GM21737 (cell line): Measurements from ENCODE around the gene KRTAP16-1.

Experiments used
- ATAC-seq: cut with Tn5 transposase; IDR thresholded peaks from one replicate; pipeline ENCODE4 v1.9.1; 2021; ENCODE audit warnings: mild to moderate bottlenecking, moderate library complexity; ENCODE audit not compliant: unreplicated experiment

KRTAP16-1 gene

DNA sequence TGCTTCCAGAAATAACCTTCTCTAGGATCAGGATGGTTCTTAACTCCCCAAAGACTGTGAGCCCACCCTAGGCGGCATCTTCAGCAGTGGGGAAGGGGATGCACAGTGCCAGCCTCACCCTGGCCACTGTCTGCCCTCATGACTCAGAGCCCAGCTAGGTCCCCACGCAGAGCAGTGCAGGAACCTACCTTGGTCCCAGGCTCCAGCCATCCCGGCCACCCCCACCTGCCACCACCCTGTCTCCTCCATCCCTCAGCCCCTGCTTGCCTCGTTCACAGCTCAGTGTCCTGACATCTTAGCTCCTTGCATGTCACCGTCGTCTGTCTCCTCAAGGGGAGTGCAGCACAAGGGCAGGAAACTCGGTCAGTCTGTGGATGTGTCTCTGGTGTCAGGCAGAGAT, 22.5 kb upstream of the KRTAP16-1 start:
- no peak for ATAC-seq

DNA sequence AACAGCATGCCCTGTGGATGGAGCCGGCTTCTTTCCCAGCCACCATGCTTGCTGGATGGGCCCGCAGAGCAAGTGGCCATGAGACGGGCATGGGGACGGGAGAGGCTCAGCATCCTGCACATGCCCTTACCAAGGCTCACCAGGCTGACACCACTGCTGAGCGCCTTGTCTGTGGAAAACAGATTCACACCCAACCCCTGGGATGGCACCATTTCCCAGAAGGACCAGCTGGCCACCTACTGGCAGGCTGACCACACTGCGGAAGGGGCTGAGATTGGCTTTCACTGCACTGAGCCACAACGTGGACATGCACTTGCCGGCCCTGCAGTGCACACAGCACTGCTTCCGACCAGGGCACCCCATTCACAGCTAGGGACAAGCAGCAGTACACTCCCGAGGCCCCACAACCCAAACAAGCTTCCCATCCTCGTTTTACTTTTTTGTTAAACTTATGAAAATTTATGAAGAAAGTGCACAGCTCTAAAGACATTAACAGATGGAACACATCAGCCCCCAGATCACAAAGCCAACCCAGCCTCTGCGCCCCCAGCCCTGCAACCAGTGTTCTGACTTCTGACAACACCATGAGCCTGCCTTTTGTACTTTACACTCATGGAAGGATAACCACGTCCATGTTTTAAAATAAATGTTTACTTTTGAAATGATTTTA, 20.3 kb upstream of the KRTAP16-1 start:
- ATAC-seq, result no peak

DNA sequence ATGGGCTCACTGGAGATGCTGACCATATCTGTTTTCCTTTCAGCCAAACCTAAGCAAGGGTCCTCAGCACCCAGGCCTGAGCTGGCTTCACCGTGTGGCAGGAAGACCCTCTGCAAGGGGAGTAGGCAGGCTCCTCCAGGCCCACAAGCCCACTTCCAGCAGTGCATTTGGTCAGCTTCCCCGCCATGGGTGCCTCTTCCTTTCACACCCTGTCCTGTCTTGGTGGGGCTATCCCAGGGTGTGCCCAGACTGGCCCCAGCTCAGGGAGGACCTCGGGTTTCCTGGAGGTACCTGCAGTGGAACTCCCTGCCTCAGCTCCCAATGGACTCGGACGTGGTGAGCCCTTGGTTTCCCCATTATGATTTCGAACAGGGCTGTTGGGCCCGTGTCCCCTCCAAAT, 19.1 kb upstream of the KRTAP16-1 start:
- no peak for ATAC-seq

DNA sequence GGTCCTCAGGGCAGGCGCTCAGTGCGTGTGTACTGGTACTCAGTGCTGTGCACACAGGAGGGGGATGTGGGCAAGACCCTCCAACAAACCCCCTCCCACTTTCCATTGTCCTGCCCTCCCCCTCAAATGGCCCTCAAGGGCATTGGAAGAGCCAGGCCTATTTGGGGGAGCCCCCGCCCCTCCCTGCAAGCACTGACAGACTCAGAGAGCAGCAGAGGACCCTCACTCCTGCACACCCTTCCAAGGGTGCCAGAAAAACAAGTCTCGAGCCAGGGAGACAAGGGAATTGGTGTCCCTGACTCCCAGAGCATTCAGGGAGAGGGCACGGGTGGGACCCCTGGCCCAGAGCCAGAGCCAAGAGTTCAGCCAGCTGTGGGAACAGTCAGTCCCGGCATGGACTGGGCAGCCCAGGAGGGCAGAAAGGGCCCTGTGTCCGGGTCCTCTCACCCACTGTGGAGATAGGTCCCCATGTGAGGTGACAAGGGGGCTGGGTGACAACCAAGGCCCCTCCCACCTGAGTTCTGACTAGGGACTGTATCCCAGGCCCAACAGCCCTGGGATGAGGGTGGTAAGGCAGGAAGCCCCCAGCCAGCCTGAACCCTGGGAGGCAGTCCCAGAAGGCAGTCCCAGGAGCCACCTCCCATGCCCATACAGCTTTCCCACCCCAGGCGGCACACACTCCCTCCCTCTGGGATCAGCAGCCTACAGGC, 18.5 kb upstream of the KRTAP16-1 start:
- ATAC-seq, result no peak

DNA sequence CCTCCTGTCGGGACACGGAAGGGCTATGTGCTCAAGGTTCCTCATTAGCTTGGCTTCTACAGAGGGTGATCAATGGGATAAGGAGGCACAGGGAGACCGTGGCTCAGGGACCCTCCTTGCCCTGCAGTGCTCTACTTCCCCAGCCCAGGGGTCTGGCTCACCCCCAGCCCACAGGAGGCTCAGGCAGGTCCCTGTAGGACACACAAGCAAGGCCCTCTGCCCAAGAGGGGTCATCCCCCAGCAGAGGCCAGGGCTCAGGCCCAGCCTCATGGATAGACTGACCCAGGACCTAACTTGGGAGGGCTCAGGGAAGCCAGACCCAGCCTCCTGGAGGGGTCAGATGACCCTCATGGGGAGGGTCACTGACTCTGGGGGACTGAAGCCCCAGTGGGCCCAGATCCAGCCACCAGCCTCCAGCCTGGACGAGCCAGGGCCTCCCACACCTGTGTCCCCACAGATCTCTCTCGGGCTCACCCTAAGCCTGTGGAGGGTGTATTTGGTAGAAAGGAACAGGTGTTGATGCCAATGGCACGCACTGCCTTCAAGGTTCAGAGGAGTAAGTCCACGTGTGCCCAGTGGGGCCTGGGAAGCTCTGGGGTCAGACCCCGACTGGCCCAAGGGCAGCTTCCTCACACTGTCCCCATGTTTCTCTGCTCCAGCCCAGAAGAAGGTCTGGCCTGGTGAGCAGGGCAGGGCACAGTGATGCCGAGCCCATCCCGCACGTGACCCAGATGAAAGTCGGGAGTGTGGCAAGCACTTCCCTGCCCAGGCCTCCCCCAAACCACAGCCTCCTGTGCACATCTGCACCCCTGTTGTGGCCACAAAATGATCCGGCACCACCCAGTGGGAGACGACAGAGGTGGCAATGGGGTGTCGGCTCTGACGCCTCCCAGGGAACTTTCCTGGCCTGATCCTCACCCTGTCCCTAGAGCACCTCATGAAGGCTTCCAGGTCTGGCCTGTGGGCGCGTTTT, 17.4 kb upstream of the KRTAP16-1 start:
- ATAC-seq, result no peak

DNA sequence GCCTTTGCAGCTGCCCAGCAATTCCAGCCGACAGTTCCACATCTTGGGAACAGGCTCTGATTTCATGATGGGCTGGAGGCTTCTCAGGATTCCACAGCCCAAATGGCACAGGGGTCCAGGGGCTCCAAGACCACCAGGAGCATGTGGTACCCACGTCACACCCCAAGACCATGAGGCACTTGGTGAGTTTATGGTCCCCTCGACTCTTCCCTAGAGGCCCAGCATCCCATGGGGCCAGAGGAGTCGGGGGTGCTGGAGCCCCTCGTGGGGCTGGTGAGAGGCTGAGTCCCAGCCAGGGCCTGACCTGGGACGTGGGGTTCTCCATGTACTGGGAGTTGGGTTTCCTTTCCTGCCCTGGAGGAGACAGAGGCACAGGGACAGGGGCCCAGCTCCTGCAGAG, 16.5 kb upstream of the KRTAP16-1 start:
- ATAC-seq, result no peak

DNA sequence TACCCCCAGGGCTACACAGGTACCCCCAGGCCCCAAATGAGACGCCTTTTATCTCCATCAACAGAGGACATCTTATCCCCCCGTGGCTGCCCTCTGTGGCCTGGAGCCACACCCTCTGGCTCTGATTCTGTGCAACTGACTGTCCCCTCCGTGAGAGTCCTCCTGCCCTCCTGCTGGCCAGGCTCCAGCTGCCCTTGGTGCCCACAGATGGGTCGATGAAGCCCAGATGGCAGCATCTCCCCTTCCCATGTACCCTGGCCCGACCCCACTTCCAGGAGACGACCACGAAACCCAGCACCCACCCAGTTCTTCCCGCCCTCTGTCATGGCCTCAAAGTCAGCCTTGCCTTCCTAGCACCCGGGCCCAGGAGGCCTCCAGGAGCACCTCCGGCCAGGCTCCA, 16.0 kb upstream of the KRTAP16-1 start:
- no peak for ATAC-seq

DNA sequence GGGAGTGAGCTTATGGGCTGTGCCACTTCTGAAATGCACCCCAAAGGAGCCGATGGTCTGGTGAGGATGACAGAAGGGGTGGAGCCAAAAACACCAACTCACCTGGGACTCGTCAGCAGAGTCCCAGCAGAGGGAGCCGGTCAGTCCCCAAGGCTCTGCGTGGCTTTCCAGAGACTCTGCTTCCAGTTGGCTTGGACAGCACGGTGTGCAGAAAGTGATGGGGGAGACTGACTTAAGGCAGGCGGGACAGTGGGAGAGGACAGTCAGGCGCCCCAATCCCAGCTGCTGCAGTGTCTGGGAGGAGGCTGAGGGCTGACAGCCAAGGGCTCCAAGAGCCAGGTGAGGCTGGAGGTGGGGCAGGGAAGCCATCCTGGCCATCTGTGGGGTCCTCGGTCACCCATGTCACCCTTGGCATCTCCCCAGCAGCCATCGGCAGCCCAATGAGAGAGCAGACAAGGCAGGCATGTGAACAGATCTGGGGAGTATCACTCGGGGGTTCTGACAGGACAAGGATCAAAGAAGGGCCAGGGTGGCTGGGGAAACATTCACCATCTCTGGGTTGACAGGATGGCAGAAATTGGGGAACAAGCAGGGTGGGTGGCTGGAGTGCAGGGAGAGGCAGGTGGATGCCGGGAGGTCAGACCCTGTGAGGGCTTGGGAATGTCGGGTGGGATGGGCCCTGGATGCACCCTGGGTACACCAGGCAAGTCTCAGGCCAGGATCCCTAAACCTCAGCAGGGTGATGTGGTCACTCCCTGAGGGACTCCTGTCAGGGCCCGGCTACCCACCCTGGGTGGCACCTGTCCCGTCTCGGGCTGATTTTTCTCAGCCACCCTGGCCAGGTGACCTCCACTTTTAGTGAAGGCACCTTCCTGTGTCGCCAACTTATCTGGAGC, 15.3 kb upstream of the KRTAP16-1 start:
- no peak for ATAC-seq

DNA sequence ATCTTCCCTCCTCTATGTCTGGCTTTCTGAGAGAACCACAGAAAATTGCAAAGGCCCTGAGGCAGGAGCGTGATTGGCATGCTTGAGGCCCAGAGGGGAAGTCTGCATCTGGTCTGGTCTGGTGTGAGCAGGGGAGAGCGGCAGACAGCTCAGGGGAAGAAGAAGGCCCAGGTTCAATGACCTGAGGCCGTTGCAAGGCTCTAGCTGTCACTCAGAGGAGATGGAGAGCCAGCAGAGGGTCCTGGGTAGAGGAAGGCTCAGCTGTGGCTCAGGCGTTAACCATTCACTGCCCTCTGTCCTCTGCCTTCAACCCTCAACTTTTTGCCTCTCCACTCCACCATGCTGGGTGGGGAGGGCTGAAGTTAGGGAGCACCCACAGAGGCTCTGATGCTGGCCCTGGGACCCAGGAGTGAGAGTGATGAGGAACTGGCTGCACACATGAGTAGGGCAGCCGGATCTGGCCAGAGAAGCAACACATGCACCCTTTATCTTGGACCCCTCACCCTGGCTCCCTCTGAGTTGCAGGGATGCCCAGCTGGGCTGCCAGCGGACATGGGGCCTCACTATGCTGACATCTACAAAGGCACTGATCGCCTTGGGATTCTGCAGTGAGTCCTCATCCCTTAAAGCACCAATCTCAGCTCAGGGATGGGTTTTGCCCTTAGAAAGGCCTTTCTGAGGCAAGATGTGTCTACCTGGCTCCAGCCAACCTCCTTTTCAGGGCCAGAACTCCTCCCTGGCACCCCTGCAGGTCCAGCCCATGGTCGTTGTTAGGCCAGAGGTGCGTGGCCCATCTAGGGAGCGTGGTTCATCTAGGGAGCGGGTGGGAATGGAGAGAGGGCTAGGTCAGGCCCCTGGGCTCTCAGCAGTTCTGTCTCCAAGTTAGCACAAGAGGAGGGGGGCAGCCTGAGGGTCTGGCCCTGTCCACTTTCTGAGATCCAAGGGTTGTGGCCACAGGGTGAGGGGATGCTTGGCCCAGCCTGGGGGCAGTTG, 14.1 kb upstream of the KRTAP16-1 start:
- no peak for ATAC-seq

DNA sequence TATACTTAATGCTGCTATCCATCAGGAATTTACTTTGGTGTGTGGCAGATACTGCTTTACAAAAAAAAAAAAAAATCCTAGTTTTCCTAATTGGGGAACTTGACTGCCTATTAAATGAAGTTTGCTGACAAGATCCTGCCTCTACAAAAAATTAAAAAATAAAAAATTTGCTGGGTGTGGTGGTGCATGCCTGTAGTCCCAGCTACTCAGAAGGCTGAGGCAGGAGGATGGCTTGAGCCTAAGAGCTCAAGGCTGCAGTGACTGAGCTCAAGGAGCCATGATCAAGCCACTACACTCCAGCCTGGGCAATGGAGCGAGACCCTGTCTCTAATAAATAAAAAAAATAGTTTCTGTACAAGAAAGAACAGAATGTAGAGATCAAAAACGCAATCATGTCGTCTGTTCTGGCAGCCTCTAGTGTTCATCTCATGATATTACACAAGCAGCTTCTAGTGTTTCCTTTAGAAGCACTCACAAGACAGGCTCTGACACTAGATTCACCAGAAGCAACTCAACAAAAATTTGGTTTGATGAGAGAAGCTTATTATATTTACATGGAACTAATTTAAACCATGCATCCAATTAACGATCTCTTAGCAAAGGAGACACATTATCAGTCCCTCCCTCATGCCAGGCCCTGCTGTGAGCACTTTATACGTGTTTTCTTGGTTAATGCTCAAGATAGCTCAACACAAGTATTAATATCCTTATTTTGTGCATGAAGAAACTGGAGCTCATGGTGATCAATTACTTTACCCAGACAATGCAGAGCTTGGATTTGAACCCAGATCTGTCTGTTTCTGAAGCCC, 13.2 kb upstream of the KRTAP16-1 start:
- ATAC-seq, result no peak

DNA sequence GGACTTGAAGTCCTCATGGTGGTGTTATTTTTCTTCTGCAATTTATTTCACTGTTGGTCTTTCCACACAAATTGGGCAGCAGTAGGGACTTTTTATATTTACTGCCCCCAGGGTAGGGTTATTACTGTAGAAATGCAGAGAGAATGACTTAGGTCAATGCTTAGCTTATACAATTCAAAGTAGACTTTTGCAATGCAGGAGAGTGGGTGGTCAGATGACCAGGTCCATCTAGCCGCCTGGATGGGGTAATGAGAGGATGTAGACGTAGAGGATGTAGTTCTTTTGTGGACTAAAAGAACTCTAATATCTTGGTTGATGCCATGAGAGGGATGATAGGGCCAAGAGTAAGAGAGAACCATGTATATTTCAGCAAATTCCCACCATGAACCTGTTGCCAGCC, 9.1 kb upstream of the KRTAP16-1 start:
- ATAC-seq, result no peak

DNA sequence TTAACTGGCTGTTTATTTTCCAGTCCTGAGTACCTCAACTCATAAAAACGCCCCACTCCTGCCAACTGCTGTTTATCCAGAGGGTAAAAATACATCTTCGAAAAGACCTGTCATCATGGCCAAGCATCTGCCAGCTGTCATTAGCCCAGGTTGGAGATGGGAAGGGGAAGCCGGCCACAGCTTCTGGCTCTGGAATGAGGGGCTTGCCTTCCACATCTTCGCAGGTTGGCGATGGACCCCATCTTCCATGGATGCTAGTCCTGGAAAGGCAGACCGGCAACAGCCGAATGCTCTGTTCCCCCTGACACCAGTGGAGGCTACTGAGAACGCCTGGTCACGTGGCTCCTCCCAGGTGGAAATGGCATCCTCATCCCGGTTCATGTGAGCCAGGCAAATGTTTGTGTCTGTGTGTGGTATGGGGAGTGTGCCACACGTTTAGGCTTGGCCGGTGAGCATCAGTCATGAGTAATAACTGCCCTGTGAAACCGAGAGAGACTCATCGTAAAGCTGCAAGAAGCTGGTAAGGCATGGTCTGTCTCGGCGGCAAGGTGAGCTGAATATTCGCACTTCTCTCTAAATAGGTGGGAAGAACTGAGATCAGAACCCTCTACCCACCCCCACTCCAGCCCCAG, 6.8 kb upstream of the KRTAP16-1 start:
- no peak for ATAC-seq

DNA sequence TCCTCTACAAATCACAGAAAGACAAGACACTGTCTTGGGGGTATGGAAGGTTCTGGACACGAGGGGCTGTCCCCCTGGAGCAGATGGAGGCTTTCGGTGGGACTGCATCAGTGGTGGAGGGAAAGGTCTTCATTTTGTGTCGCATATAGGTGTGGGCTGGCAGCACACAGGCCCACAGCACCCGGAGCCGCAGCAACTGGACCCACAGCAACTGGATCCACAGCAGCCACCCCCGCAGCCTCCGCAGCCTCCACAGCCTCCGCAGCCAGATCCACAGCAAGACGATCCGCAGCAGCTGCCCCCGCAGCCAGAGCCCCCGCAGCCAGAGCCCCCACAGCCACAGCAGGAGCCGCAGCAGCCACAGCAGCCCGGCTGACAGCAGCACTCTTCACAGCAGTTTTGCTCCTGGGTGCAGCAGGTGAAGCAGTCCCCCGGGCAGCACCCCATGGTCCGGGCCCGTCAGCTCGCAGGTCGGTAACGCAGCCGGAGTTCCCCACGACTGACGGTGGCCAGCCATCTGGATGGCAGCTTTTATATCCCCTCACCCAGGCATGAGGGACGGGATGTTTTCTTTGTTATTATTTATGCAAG, 6.2 kb upstream of the KRTAP16-1 start, which contains the start of gene KRTAP17-1:
Gene KRTAP17-1 (minus strand): TSS at position 507 of the 591 bp plus-strand sequence. CDS start 60 bp downstream, at position 447.
- no peak for ATAC-seq

DNA sequence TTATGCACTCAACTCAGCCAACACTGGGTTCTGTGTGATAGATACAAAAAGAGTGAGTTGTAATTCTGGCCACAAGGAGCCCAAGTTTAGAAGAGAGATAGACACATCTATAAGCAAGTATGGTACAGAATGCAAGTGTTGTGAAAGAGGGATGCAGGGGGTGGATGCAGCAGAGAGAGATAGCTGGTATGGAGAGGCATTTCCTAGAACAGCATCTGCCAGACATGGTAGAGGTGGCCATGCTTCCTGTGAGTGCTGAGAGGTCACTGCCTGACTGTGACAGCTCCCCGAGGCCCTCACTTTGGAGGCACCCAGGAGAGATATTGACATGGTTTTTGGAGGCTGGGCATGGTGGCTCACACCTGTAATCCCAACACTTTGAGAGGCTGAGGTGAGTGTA, 2.0 kb upstream of the KRTAP16-1 start:
- ATAC-seq, result no peak

DNA sequence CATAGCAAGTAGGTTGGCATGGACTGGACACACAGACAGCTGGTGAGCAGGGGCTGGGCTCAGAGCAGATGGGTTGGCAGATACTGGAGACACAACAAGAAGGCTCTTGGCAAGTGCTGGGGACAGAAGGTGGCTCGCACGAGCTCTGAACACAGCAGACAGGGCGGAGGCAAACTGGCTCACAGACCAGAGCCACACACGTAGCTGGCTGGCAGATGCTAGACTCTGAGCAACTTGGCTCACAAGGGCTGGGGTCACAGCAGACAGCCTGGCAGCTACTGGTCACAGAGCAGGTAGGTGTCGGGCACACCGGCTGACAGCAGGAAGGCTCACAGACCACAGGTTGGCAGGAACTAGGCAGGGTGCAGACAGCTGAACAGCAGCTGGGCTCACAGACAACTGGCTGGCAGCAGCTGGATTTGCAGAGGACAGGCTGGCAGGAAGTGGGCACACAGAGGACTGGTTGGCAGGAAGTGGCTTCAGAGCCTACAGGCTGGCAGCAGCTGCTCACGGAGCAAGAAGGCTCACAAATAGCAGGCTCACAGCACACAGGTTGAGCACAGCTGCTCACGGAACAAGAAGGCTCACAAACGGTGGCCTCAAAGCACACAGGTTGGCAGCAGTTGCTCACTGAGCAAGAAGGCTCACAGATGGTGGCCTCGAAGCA, 725 bp downstream of the KRTAP16-1 start:
- no peak for ATAC-seq

DNA sequence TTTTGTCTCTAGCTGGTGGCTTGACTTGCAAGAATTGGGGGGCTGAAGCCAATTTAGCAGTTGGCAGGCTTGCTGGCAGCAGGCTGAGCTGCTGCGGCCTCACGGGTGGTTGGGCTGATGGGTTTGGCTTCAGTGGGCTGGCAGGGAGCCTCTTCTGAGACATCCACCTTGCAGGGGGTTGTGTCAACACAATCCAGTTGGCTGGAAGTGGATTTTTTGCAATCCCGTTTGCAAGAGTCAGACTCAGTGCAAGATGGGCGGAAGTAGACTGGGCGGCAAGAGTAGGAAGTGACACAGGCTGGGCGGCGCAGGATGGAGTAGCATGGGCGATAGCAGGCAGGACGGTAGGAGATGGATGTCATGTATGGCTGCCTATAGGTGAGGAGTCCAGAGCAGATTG, 1.5 kb downstream of the KRTAP16-1 start:
- ATAC-seq, result no peak

DNA sequence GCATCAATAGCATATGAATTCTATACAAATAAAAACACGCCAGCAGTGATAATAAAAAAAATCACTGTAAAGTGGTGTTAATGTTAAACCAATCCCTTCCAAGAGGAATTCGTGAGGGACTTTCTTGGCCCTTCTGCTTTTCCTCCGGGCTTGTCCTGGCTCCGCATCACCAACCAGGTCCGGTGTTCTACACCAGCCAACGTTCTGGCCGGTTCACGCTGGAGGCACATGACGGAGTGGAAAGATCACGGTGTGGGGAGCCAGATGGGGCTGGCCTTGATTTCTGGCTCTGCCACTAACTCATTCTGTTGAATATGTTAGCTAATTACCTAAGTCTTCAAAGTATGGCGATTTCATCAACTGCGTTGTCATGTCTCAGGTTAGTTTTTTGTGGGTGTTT, 5.0 kb downstream of the KRTAP16-1 start:
- no peak for ATAC-seq
